TTC549 (cell line): Measurements from ENCODE around the gene IGSF9B.

ENCODE experiments used
- FAIRE-seq: peaks from 2 replicates; lab custom pipeline; 2012; peaks lifted over from hg19 to GRCh38; lab: Jason Lieb, UNC

The IGSF9B gene

DNA sequence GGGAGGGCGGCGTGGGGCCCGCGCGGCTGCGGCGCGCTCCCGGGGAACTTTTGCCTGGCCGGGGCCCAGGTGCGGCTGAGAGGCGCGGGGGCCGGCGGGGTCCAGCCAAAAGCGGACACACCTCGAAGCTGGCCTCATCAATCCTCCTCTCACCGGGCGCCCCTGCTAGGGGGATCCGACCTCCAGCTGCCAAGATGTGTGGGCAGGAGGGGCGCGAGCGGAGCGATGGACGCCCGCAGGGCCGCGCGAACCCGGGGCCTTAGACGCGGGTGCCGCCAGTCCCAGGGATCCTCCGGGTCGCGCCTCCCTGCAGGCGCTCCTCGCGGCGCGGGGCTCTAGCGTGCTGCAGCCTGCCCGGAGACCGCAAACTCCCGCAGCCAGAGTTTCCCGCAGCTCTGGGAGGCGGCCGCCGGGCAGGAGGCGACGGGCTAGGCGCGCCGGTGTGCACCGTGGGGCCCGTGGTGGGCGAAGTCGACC, 785 bp downstream of the IGSF9B start:
- no peak for FAIRE-seq

DNA sequence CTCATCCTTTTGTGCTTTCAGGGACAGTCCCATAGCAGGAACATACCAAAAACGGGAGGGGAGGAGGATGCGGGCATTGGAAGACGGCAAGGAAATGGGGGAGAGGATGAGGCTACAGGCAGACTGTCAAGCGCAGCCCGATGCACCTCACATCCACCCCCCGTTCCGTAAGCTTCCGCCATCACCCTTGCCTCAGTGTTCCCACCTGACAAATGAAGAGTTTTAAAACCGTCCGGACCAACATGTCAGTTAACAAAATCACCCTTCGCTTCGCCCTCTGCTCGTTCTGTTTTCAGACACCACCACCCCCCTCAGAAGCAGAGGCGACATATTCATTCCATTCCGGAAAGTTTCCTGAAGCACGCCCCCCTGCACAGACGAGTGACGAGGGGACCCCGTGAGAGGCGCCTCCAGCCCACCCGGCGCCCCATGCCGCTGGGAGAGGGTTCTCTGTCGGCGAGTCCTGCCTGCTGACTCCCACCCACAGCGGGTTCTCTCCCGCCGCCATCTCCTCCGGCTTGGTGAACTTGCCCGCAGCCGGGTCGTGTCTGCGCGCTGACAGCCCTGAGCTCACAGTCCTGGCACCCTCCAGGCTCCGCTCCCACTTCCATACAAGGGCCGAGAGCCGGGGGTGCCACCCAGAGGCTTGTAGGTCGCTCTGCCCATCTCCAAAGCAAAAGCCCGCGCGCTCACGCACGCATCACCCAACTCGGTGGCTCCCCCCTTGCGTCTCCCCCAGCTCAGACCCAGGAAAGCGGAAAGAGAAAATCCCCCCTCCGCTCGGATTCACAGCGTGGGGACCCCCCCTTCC, 1.5 kb downstream of the IGSF9B start:
- FAIRE-seq = no peak

DNA sequence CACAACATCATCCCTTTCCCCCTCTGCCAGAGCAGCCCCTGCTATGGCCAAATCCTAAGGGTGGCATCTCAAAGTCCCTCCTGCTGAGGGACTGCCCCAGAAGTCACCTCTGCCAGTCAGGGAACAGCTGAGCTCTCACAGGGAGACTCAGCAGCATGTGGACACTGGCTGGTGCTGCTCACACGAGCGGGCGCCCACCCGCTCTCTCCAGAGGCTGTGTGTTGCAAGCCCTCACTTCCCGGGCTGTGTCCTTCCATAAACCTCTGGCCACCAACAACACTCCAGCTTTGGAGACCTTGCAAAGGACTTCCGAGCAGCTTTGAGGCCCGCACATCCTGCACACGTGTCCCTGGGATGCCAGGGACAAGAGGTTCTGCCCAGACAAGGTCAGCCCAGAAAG, 2.8 kb downstream of the IGSF9B start:
- no peak for FAIRE-seq

DNA sequence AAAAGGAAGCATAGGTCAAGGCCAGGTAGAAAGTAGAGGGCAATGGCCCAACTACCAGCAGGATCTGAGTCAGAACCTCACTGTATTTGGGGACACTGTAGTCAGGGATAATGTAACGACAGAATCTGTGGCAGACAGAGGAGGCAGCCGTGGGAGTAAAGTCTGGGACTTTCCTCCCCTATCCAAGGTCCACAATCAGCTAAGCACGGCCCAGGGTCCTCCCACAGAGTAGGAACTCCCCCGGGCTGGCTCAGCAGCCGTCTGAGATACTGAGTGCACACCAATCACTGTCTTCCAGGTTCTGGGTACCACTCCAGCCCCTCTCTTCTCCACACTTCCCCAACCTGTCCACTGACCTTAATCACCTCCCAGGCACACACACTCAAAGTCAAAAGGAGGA, 3.2 kb downstream of the IGSF9B start:
- FAIRE-seq = no peak

DNA sequence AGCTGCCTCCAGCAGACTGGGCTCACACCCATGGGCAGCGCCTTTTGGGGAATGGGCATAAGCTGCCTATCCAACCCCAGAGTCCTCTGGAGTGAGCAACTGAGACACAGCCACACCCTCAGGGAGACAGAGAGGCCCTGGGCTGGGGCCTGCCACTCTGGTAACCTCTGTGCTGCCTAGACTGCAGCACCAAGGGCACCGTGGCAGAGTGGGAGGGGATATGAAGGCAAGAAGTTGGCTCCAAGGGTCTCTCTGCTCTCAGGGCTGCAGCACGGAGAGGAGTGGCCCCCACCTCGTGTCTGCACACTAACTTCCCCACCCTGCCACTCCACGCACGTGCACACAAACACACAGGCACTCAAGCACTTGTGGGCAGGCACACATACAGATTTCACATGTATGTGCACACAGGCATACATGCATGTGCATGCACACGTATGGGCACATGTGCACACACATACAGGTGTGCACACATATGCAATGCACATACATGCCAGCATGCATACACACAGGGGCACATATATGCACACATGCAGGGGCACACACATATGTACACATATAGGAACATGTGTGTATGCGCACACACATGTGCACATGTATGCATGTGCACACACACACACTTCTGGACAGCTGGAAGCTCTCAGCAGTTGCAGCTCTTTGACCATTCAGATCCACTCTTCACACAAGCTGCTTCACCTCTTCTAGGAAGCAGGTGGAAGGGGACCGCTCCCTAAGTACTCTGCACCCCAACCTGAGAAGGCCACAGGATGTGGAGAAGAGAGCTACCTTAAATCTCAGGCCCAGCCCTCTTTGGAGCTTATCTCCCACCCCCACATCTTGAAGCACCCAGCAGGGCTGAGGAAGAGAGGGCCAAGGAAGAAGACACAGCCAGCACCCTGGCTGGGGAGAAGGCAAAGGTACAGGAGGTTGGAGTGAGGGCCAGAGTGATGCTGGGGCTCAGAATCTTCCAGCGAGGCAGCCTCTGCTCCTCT, 4.3 kb downstream of the IGSF9B start:
- no peak for FAIRE-seq

DNA sequence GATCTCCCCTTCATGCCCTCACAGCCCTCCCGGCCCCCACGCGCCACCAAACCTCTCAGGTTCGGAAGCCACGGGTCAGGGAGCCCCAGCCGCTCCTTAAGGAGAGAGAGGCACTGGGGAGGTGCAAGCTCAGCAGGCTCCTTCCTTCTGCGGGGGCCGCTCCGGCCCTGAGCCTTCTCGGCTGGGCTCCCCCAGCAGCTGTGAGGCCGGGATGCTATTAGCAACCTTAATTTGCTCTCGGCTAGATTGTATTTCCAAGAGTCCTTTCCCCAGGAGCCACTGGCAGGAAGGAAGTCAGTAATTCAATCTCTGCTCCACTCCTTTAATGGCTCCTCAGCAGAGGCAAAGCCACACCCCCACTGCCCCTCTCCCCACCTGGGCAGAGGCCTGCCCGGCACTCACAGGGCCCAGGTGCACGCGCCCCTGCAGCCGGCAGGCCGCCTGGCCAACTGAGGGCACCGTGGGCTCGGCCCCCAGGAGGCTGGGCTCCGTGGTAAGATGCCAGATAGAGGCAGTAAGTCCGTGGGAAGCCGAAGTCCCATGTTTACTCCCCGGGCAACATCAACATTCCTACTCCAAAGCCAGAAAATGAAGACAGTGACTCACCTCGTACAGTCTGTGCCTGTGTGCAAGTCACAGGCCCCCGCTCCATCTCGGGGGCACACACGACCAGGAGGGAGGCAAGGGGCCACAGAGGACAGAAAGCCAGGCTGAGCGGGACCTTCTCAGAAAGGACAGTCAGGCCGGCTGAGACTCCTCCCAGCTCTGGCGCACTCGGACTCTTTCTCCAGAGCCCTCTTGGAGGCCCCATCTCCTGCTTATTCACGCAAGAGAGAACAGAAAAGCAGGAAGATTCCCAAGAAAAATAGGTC, 5.2 kb downstream of the IGSF9B start:
- FAIRE-seq = no peak

DNA sequence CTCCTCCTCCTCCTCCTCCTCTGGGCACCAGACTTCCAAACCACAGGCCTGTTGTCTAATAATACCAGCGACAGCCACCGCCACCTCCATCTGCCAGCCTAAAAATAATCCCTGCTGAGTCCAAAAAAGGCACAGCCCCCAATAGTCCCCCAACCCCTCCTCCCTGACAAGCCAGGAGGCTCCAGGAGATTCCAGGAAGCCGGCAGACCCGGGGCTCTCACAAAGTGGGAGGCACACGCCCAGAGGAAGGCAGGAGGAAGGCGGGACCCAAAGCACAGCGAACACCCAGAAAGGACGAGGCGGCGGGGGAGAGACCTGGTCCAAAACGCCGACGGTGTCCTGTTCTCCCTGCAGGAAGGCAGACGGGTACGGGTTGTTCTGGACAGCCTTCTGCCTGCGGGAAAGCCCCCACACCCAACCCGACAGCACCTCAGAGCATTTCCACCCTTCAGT, 5.9 kb downstream of the IGSF9B start:
- no peak for FAIRE-seq

DNA sequence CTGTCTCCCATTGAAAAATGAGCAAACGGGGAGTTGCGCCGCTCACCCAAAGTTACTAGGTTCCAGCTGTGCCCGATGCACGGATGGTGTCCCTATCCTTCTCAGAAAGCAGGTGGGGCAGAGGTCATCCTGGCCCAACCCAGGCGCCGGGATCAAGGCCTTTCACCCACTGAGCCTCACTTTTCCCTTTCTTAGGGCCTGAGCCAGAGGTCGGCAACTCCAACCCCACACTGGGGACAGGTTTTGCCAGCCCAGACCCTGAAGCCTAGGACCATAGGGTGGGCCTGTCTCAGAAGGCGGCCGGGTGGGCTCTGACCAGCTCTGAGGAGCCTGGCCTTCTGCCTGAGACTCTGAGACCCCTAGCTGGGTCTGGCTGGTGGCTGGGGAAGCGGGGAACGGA, 6.3 kb downstream of the IGSF9B start:
- FAIRE-seq = no peak

DNA sequence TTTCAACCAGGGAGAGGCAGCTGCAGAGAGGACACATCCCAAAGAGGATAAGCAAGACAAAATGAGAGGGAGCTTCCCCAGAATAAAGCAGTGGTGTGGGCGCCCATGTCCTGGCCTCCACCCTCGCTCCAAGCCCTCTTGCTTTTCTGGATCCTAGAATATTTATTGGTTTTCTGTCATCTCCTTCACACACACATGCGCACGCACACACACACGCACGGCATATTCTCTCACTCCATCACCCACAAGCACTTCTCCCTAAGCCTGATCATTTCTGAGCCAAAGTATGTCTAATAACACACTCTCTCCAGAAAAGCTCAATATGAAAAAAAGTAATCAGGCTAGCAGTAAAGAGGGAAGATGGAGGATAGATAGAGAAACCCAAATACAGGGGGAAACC, 7.6 kb downstream of the IGSF9B start:
- FAIRE-seq = no peak

DNA sequence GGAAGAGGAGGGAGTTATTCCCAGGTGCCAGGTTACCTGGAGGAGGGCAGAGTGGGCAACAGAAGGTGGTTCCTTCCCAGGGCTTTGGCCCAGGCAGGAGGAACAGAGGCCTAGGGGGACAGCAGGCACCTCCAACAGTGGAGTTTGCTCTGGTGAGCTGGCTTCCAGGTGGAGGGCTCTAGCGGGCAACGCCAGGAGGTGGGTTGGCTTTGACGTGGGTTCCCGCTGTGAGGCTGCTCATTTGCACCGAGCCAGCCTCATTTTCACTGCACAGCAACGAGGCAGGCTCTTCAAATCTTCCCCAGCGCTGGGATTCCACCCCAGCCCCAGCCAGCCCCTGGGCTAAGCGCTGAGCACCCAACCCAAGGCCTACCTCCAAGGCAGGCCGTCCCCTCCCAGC, 8.1 kb downstream of the IGSF9B start:
- no peak for FAIRE-seq

DNA sequence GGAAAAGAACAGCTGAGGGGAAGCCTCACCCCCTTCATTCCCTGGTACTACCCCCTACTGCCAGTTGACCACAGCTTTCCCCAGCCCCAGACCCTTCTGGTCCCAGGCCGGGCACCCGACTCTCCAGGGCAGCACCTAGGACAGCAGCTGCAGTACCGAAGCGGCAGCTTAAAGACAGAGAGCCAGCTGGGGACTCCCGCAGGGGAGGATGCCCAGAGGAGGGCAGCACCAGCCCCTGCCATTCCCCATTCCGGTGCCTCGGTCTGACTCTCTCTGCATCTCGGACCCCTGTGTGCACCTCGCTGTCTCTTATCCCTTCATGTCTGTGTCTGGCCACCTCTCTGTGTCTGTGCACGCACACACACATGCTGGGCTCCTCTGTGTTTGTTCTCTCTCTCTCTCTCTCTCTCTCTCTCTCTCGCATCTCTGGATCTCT, 9.4 kb downstream of the IGSF9B start:
- no peak for FAIRE-seq

DNA sequence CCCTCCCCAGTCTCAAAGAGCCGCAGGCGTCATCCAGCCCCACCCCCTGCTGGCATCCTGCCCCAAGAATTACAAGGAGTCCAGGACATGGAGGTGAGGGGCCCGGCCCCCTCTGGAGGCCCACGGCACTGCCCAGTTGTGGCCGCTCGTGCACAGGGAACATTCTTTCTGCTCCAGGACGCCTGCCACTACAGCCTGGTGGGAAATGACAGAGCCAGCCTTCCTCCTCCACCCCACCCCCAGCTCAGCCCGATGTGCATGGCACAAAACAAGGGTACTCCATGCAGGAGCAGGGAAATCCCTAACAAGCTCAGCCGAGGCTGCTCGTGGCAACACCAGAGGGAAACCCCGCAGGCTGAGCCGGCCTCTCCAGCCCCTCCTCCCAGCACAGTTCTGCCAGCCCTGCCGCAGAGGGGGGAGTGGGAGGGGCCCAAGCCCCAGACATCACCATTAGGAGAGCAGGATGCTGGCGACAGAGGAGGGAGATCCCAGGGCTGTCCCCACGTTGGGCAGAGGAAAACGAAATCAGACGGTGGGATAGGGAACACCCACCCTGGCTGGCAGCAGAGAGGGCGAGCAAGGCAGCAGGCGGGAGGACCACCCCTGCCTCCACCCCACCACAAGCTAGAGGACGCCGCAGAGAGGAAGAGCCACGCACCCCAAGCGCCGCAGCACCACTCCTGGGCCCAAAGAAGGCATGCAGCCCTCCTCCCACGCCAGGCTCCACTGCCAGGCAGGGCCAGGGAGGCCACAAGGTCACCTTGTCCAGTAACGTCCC, 10.0 kb downstream of the IGSF9B start:
- FAIRE-seq = no peak

DNA sequence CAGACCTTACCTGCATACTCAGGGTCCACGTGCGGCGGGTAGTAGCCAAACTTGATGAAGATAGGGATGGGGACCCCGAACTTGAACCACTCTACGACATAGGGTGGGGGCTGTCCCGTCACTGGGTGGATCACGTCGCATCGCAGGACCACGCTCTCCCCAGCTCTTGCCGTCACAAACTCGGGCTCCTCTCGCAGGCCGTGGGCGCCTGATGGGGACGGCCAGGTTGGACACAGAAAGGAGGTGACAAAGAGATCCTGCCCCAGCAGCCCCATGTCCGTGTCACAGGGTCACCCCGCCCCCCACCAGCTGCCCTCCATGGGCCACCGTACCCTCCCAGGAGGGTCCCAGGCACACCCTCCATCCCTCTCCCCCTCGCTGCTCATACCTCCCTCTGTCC, 10.7 kb downstream of the IGSF9B start:
- no peak for FAIRE-seq

DNA sequence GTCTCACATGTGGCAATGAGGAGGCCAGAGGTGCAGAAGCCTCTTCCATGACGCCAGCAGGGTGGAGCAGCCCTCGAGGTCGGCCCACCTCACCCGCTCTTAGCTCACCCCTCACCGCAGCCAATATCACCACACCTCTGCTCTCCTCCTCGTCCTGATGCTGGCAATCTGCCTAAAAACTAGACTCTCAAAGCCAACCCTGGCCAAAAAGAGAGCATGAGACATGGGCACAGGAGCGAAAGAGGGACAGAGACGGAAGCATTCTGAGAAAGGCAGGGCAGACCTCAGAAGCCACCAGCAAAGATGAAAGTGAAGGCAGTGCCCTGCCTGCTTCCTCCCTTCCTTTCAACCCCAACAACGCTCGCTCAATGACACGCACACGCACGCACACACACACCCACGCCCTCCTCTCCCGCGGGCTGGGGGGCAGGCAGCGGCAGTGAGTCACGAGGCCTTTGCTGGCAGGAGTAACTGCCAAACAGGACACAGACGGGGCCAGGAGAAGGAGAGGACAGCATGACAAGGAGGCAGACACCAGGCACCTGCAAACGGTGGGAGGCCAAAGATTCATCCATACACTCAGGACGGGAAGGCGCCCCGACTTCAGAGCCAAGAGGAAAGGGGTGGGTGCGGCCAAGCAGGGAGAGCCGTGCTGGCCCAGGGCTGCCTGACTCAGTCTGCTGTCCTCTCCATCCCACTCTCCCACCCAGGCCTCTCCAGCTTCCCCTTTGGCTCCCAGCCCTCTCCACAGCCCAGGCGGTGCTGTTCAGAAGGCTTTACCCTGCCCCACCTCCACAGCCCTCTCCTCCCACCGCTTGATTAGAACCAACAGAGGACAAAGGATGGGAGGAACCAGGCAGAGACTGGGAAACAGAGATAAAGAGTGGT, 11.4 kb downstream of the IGSF9B start:
- no peak for FAIRE-seq

DNA sequence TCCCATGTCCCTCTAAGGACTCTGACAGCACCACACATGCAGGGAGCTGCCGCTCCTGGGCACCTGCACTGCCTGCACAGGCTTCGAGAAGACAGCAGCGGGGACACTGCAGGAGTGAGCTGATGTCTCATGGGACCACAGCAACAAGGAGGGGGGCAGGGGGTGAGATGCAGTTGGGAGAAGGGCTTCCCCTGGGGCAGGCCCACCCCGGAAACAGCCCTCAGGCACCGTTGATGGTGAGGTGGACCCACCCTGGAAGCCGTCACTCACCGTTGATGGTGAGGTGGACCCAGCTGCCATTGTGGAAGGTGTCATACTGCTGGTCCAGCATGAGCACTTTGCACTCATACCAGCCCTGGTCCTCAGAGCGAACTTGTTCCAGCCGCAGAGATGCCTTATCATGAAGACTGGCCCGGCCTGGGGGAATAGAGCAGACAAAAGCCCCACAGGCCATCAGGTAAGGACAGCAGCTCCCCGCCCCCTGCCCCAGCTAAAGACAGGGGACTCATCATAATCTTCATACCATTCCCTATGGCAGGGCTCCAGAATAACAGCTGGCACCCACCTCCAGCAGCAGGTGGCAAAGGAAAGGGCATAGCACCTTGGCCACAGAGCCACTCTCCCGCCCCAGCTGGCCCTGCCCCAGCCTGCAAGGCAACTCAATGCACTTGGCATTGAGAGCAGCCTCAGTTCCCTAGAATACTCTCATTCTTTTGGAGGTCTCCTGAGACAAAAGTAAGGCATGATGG, 12.6 kb downstream of the IGSF9B start:
- FAIRE-seq = no peak

DNA sequence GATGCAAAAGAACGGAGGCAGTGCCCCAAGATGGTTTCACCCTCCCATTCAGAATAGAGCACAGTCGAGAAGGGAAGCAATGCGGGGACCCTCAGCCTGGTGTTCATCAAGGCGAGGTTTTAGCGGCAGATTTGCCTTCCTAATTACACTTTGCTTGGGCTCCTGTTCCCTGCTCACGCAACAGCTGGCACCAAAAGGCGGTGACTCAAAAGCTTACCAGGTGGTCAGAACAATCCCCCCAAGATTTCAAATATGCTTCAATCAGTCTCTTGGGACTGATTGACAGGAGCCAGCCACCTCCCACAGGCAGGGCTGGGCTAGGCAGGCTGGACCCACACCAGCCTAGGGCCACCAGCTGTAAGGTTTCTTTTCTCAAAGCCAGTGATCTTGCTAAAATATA, 14.2 kb downstream of the IGSF9B start:
- FAIRE-seq = no peak

DNA sequence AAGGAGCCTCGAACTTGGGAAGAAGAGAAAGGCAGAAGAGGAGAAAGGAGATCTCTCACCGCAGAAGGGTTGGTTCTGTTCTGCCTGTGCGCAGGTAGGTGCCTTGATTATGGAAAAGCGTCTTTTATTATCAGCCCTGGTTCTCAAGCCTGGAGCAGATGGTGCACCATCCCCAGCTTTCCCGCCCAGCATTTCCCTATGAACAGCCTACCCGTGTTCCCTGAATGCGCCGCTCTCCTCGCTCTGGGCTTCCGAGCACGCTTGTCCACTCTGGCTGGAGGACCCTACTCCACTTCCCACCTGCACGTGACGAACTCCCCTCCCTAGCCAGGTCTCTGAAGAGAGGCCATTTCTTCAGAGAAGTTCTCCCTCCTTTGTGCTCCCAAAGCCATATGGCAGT, 15.2 kb downstream of the IGSF9B start:
- no peak for FAIRE-seq

DNA sequence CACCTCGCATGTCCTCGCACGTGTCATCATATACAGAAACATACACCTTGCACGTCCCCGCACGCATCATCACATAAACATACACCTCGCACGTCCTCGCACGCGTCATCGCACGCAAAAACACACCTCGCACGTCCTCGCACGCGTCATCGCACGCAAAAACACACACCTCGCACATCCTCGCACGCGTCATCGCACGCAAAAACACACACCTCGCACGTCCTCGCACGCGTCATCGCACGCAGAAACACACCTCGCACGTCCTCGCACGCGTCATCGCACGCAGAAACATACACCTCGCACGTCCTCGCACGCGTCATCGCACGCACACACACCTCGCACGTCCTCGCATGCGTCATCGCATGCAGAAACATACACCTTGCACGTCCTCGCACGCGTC, 16.7 kb downstream of the IGSF9B start:
- no peak for FAIRE-seq

DNA sequence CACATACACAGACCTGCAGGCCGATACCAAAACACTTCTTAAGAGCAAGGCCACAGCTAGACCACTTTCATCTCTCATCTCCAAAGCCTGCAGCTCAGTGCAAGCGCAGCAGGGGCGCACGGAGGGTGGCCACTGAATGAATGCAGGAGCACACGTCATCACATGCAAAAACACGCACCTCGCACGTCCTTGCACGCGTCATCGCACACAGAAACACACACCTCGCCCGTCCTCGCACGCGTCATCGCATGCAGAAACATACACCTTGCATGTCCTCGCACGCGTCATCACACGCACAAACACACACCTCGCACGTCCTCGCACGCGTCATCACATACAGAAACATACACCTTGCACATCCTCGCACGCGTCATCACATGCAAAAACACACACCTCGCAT, 17.2 kb downstream of the IGSF9B start:
- no peak for FAIRE-seq

DNA sequence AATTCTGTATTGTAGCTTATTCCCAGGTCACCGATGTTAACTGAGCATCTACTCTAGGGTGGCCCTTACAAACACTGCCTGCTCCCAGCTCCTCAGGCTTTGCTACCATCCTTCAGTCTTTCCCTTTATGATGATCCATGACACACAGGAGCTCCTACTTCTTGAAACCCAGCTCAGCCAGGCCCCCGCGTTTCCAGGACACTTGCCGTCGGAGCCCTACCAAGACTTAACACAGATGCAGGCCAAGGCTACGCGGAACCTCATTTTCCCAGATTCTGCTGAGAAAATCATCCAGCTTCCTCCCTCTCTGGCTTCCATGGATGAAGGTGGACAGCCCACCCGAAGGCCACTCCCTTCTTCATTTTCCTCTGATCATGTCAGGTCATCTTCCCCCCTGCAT, 18.6 kb downstream of the IGSF9B start:
- FAIRE-seq = no peak
